ENCODE measurements around the gene PARP9.

The PARP9 gene

DNA sequence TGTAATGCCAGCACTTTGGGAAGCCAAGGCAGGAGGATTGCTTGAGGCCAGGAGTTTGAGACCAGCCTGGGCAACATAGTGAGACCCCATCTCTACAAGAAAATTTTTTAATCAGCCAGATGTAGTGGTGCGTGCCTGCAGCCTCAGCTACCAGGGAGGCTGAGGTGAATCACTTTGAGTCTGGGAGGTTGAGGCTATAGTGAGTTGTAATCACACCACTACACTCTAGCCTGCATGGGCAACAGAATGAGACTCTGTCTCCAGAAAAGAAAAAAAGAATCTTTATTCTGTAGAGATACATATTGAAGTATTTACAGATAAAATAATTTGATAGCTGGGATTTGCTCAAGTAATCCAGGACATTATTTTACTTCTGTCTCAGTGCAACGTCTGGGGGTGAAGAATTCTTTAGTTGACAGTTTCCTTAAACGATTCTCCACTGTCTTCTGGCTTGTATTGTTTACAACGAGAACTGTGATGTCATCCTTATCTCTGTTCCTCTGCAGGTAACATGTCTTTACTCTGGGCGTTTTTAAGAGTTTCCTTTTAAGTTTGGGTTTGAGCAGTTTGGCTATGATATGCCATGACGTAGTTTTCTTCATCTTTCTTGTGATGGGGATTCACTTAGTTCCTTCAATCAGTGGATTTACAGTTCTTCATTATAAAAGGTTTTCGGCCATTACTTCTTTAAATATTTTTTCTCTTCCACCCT is 75.7 kb downstream of the PARP9 start:
- no peak for DNase-seq

DNA sequence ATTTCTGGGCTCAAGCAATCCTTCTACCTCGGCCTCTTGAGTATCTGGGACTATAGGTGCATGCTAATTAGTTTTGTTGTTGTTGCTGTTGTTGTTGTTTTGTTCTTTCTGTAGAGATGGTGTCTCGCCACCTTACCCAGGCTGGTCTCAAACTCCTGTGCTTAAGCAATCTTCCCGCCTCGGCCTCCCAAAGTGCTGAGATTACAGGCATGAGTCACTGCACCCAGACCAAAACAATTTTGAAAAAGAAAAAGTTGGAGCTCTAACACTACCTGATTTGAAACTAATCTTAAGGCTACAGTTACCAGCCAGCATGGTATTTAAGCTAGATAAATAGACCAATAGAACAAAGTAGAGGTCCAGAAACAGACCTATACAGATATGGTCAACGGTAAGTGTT is 79.1 kb downstream of the PARP9 start:
- no peak for DNase-seq

DNA sequence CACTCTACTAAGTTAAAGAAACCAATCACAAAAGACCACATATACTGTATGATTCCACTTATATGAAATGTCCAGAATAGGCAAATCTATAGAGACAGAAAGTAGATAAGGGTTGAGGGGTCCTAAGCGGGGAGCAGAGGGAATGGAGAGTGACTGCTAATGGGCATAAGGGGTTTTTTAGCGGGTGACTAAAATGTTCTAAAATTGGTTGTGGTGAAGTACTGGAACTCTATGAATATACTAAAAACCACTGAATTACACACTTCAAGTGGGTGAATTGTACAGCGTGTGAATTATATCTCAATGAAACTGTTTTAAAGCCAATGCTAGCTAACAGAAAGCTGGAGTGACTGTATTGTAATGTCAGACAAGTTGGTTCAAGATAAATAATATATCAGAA is 82.7 kb downstream of the PARP9 start:
- no peak for DNase-seq

Measured in amygdala (tissue), 56 donors.